Trophoblast cell (in vitro differentiated cells and primary cell): ENCODE data around the gene FAM120A.

Source experiments
- DNase-seq, 2 donors: peaks; one replicate each; pipeline ENCODE4 v3.0.0-alpha.2; 2016
- H2AFZ ChIP-seq: 2 replicates; pipeline ENCODE4 v1.6.1; 2013; ENCODE audit warnings: low read length, moderate library complexity, mild to moderate bottlenecking; ENCODE audit not compliant: insufficient read depth, poor library complexity
- H2AK5ac ChIP-seq: 2 replicates; pipeline ENCODE4 v1.6.1; 2013; ENCODE audit warnings: mild to moderate bottlenecking, low read length
- H2BK120ac ChIP-seq: 2 replicates; pipeline ENCODE4 v1.6.1; 2013; ENCODE audit warnings: low read length, mild to moderate bottlenecking, moderate library complexity; ENCODE audit not compliant: insufficient read depth, poor library complexity
- H2BK12ac ChIP-seq: 2 replicates; pipeline ENCODE4 v1.6.1; 2013; ENCODE audit warnings: mild to moderate bottlenecking, low read length, moderate library complexity
- H2BK5ac ChIP-seq: 2 replicates; pipeline ENCODE4 v1.6.1; 2013; ENCODE audit warnings: low read length, low read depth, moderate library complexity, mild to moderate bottlenecking; ENCODE audit not compliant: poor library complexity
- H3K14ac ChIP-seq: 2 replicates; pipeline ENCODE4 v1.6.1; 2013; ENCODE audit warnings: mild to moderate bottlenecking, low read length
- H3K18ac ChIP-seq: 2 replicates; pipeline ENCODE4 v1.6.1; 2013; ENCODE audit warnings: mild to moderate bottlenecking, low read length
- H3K23ac ChIP-seq: 2 replicates; pipeline ENCODE4 v1.6.1; 2013; ENCODE audit warnings: low read length
- H3K27ac ChIP-seq: 2 replicates; pipeline ENCODE4 v1.5.1; 2013; ENCODE audit warnings: low read depth, mild to moderate bottlenecking, inconsistent platforms, low read length, moderate library complexity
- H3K27me3 ChIP-seq: 2 replicates; pipeline ENCODE4 v1.6.1; 2013; ENCODE audit warnings: inconsistent platforms, mild to moderate bottlenecking, low read length, moderate library complexity; ENCODE audit not compliant: insufficient read depth
- H3K36me3 ChIP-seq, 2 experiments: 1 replicate in 1 of 2; 2 replicates in 1 of 2; pipeline ENCODE4 v1.6.1; 2013; ENCODE audit warnings: low read length in 2 of 2, mild to moderate bottlenecking in 2 of 2, moderate library complexity in 1 of 2; ENCODE audit not compliant: insufficient read depth in 2 of 2, control insufficient read depth in 1 of 2
- H3K4ac ChIP-seq: 2 replicates; pipeline ENCODE4 v1.6.1; 2013; ENCODE audit warnings: low read depth, mild to moderate bottlenecking, low read length, moderate library complexity
- H3K4me1 ChIP-seq, 2 experiments: 1 replicate in 1 of 2; 2 replicates in 1 of 2; pipeline ENCODE4 v1.6.1; 2013; ENCODE audit warnings: low read length in 2 of 2, mild to moderate bottlenecking in 2 of 2, moderate library complexity in 1 of 2; ENCODE audit not compliant: insufficient read depth in 2 of 2, control insufficient read depth in 1 of 2
- H3K4me2 ChIP-seq: 2 replicates; pipeline ENCODE4 v1.6.1; 2013; ENCODE audit warnings: inconsistent platforms, mild to moderate bottlenecking, low read length, moderate library complexity
- H3K4me3 ChIP-seq: 2 replicates; pipeline ENCODE4 v1.5.1; 2013; ENCODE audit warnings: mild to moderate bottlenecking, low read depth, low read length, inconsistent platforms
- H3K79me1 ChIP-seq: one replicate; pipeline ENCODE4 v1.6.1; 2013; ENCODE audit warnings: low read length
- H3K79me2 ChIP-seq: 2 replicates; pipeline ENCODE4 v1.6.1; 2013; ENCODE audit warnings: low read length, mild to moderate bottlenecking; ENCODE audit not compliant: control insufficient read depth, insufficient read depth, poor library complexity
- H3K9ac ChIP-seq: 2 replicates; pipeline ENCODE4 v1.6.1; 2013; ENCODE audit warnings: mild to moderate bottlenecking, low read length
- H3K9me3 ChIP-seq: 2 replicates; pipeline ENCODE4 v1.6.1; 2013; ENCODE audit warnings: low read depth, mild to moderate bottlenecking, control low read depth, inconsistent platforms, low read length; ENCODE audit not compliant: insufficient read depth
- H4K12ac ChIP-seq: 2 replicates; pipeline ENCODE4 v1.6.1; 2013; ENCODE audit warnings: low read depth, mild to moderate bottlenecking, low read length, moderate library complexity
- H4K8ac ChIP-seq: 2 replicates; pipeline ENCODE4 v1.6.1; 2013; ENCODE audit warnings: low read depth, mild to moderate bottlenecking, low read length, moderate library complexity
- H4K91ac ChIP-seq: one replicate; pipeline ENCODE4 v1.6.1; 2013; ENCODE audit warnings: low read depth, mild to moderate bottlenecking, low read length, moderate library complexity
- WGBS: extraction: QIAGEN DNeasy Blood & Tissue Kit; methylation state at CpG from one replicate; pipeline ENCODE4 v1.1.7; 2013; ENCODE audit warnings: missing lambda C conversion rate; ENCODE audit not compliant: insufficient read length, insufficient coverage; ENCODE audit errors: extremely low coverage; 5-methylcytosine and 5-hydroxymethylcytosine counted together

Gene FAM120A

GRCh38 chr9:93612796-93613154, 161.3 kb downstream of the FAM120A start:
- no peaks in the 10 kb centered on the region for H3K9me3 ChIP-seq
- no peak overlapping the region for H3K9ac ChIP-seq
- H4K12ac ChIP-seq: no peak overlapping the region
- no CpG with 5 or more reads among the region's 5 CpGs for WGBS
- H3K79me2 ChIP-seq: no peaks in the 10 kb centered on the region
- H3K4me1 ChIP-seq: no peaks in the 10 kb centered on the region
- no peak overlapping the region for H3K4ac ChIP-seq
- no peak overlapping the region for H2AK5ac ChIP-seq
- H3K18ac ChIP-seq: no peak overlapping the region
- no peak overlapping the region for H2BK120ac ChIP-seq
- H3K36me3 ChIP-seq: peaks cover 0 to 3% of the 10 kb centered on the region in 2 experiments
- H2BK5ac ChIP-seq: no peak overlapping the region
- no peak overlapping the region for H3K14ac ChIP-seq
- no peaks in the 10 kb centered on the region for H3K79me1 ChIP-seq
- H3K4me3 ChIP-seq: no peak overlapping the region
- H2AFZ ChIP-seq: no peak overlapping the region
- no peak overlapping the region for H4K8ac ChIP-seq
- no peaks in the 10 kb centered on the region for H3K27me3 ChIP-seq
- no peak overlapping the region for H4K91ac ChIP-seq
- H3K23ac ChIP-seq: no peak overlapping the region
- no peak overlapping the region for H2BK12ac ChIP-seq
- no peak for DNase-seq
- no peak overlapping the region for H3K4me2 ChIP-seq
- H3K27ac ChIP-seq: no peak overlapping the region

GRCh38 chr9:93613174-93613573, 161.7 kb downstream of the FAM120A start:
- Histone ChIP-seq H3K23ac (no peak overlapping the region), H3K9me3 (peaks cover 2% of the 10 kb centered on the region), H3K14ac (no peak overlapping the region), H3K4ac (no peak overlapping the region), H4K91ac (no peak overlapping the region), H2BK120ac (no peak overlapping the region), H4K12ac (no peak overlapping the region), H2AFZ (no peak overlapping the region), H3K4me3 (no peak overlapping the region), H3K79me1 (no peaks in the 10 kb centered on the region), H3K4me1 (no peaks in the 10 kb centered on the region), H2BK12ac (no peak overlapping the region), H2BK5ac (no peak overlapping the region), H4K8ac (no peak overlapping the region), H3K4me2 (no peak overlapping the region), H3K9ac (no peak overlapping the region), H2AK5ac (no peak overlapping the region), H3K79me2 (no peaks in the 10 kb centered on the region), H3K18ac (no peak overlapping the region), H3K27ac (no peak overlapping the region), H3K36me3 (peaks cover 2 to 3% of the 10 kb centered on the region in 2 experiments), H3K27me3 (no peaks in the 10 kb centered on the region)
- no peak for DNase-seq
- WGBS: no CpG with 5 or more reads among the region's 5 CpGs

- Histone ChIP-seq H3K9ac (no peak overlapping the region), H3K23ac (no peak overlapping the region), H2BK12ac (no peak overlapping the region), H3K36me3 (peaks cover 3 to 4% of the 10 kb centered on the region in 2 experiments), H3K18ac (no peak overlapping the region), H4K12ac (no peak overlapping the region), H4K91ac (no peak overlapping the region), H3K9me3 (peaks cover 3% of the 10 kb centered on the region), H3K4me1 (no peaks in the 10 kb centered on the region), H3K79me1 (no peaks in the 10 kb centered on the region), H3K27me3 (no peaks in the 10 kb centered on the region), H2BK120ac (no peak overlapping the region), H2AK5ac (no peak overlapping the region), H3K14ac (no peak overlapping the region), H2BK5ac (no peak overlapping the region), H3K4ac (no peak overlapping the region), H2AFZ (no peak overlapping the region), H3K79me2 (no peaks in the 10 kb centered on the region), H4K8ac (no peak overlapping the region), H3K27ac (no peak overlapping the region), H3K4me3 (no peak overlapping the region), H3K4me2 (no peak overlapping the region)
- no CpG with 5 or more reads among the region's 3 CpGs for WGBS
- no peak for DNase-seq
Observed at GRCh38 chr9:93613791-93614190, 162.3 kb downstream of the FAM120A start.

- H2BK120ac ChIP-seq: no peak overlapping the region
- H3K23ac ChIP-seq: no peak overlapping the region
- H2BK5ac ChIP-seq: no peak overlapping the region
- no peak overlapping the region for H2BK12ac ChIP-seq
- H3K4me2 ChIP-seq: no peak overlapping the region
- H3K4me3 ChIP-seq: no peak overlapping the region
- H2AK5ac ChIP-seq: no peak overlapping the region
- H4K91ac ChIP-seq: no peak overlapping the region
- DNase-seq: no peak
- H3K14ac ChIP-seq: no peak overlapping the region
- H4K12ac ChIP-seq: no peak overlapping the region
- no peaks in the 10 kb centered on the region for H3K4me1 ChIP-seq
- H3K79me1 ChIP-seq: no peaks in the 10 kb centered on the region
- H3K4ac ChIP-seq: no peak overlapping the region
- no peak overlapping the region for H3K18ac ChIP-seq
- peaks cover 3% of the 10 kb centered on the region for H3K9me3 ChIP-seq
- H3K36me3 ChIP-seq: peaks cover 0 to 4% of the 10 kb centered on the region in 2 experiments
- H3K27ac ChIP-seq: no peak overlapping the region
- H2AFZ ChIP-seq: no peak overlapping the region
- no peaks in the 10 kb centered on the region for H3K79me2 ChIP-seq
- WGBS: no CpG with 5 or more reads among the region's 5 CpGs
- no peaks in the 10 kb centered on the region for H3K27me3 ChIP-seq
- no peak overlapping the region for H3K9ac ChIP-seq
- no peak overlapping the region for H4K8ac ChIP-seq
Observed at GRCh38 chr9:93614830-93615468, 163.5 kb downstream of the FAM120A start.
